Measurements from ENCODE around the gene PTPN14.

Gene PTPN14

GRCh38 chr1:214448536-214448935 lies 102.9 kb downstream of the PTPN14 start:
- no peak for TF ChIP-seq CTCF (IDR thresholded peaks at IDR 0.05; ENCODE audit: borderline replicate concordance, control extremely low read depth, extremely low read depth, insufficient read depth, missing control alignments)
- in situ Hi-C loops (cut with MboI; ENCODE audit: low sequenced_read_pairs, unreplicated experiment), result no loop called here
- no peak for DNase-seq (ENCODE audit: low spot score)

- no peak for TF ChIP-seq CTCF (IDR thresholded peaks at IDR 0.05; ENCODE audit: borderline replicate concordance, control extremely low read depth, extremely low read depth, insufficient read depth, missing control alignments)
- no peak for DNase-seq (ENCODE audit: low spot score)
- in situ Hi-C loops (cut with MboI; ENCODE audit: low sequenced_read_pairs, unreplicated experiment), result no loop called here
Measured at GRCh38 chr1:214447557-214447871, 103.9 kb downstream of the PTPN14 start.

- in situ Hi-C loops (cut with MboI; ENCODE audit: low sequenced_read_pairs, unreplicated experiment), result no loop called here
- TF ChIP-seq CTCF (IDR thresholded peaks at IDR 0.05; ENCODE audit: borderline replicate concordance, control extremely low read depth, extremely low read depth, insufficient read depth, missing control alignments), result no peak
- no peak for DNase-seq (ENCODE audit: low spot score)
Measured at GRCh38 chr1:214446772-214447556, 104.4 kb downstream of the PTPN14 start.

GRCh38 chr1:214445831-214446614 lies 105.4 kb downstream of the PTPN14 start:
- no peak for TF ChIP-seq CTCF (IDR thresholded peaks at IDR 0.05; ENCODE audit: borderline replicate concordance, control extremely low read depth, extremely low read depth, insufficient read depth, missing control alignments)
- in situ Hi-C loops (cut with MboI; ENCODE audit: low sequenced_read_pairs, unreplicated experiment), result no loop called here
- DNase-seq (ENCODE audit: low spot score), result no peak

- TF ChIP-seq CTCF (IDR thresholded peaks at IDR 0.05; ENCODE audit: borderline replicate concordance, control extremely low read depth, extremely low read depth, insufficient read depth, missing control alignments), result no peak
- in situ Hi-C loops (cut with MboI; ENCODE audit: low sequenced_read_pairs, unreplicated experiment), result no loop called here
- DNase-seq (ENCODE audit: low spot score), result no peak
Measured at GRCh38 chr1:214445199-214445598, 106.2 kb downstream of the PTPN14 start.

GRCh38 chr1:214444182-214444939 lies 107.0 kb downstream of the PTPN14 start:
- DNase-seq (ENCODE audit: low spot score), result no peak
- in situ Hi-C loops (cut with MboI; ENCODE audit: low sequenced_read_pairs, unreplicated experiment), result no loop called here
- TF ChIP-seq CTCF (IDR thresholded peaks at IDR 0.05; ENCODE audit: borderline replicate concordance, control extremely low read depth, extremely low read depth, insufficient read depth, missing control alignments), result no peak
